K562 (cell line): ENCODE measurements around the gene TYW1. TPM values are rescaled to one million over a fixed set of nuclear protein-coding genes. Genes with fewer than 3 reads are reported as not detected.

Experiments
- ATF7 ChIP-seq: fragments of 450-650 bp; IDR thresholded peaks from 2 replicates; pipeline ENCODE4 v1.7.1; 2014; ENCODE audit warnings: mild to moderate bottlenecking, moderate library complexity
- CC2D1A ChIP-seq: fragments of 450-650 bp; IDR thresholded peaks from 2 replicates; pipeline ENCODE4 v1.6.1; 2017; ENCODE audit warnings: mild to moderate bottlenecking
- CEBPB ChIP-seq: fragments of 450-650 bp; IDR thresholded peaks from 2 replicates; pipeline ENCODE4 v1.6.1; 2016; ENCODE audit warnings: missing genetic modification characterization, missing compliant biosample characterization
- HDAC1 ChIP-seq, 2 experiments: fragments of 450-650 bp; IDR thresholded peaks; 2 replicates each; pipeline ENCODE4 v1.6.1; 2016 to 2017; ENCODE audit warnings: inconsistent platforms in 1 of 2, mild to moderate bottlenecking in 1 of 2, moderate library complexity in 1 of 2
- IRF9 ChIP-seq: fragments of 450-650 bp; IDR thresholded peaks from 2 replicates; pipeline ENCODE4 v1.6.1; 2016; ENCODE audit warnings: missing biosample characterization, missing genetic modification characterization
- JUN ChIP-seq, 2 experiments: sonication (generic) in 1 of 2; formaldehyde crosslinking in 1 of 2; IDR thresholded peaks; 2 replicates each; pipeline versions ENCODE4 v1.6.1 to v1.8.0; 2012 to 2022; ENCODE audit warnings: borderline replicate concordance in 2 of 2, mild to moderate bottlenecking in 2 of 2, improper control_type of control experiment in 1 of 2, low read depth in 1 of 2, low read length in 1 of 2, missing genetic modification reagents in 1 of 2
- KDM4B ChIP-seq, 2 experiments: fragments of 450-650 bp in 1 of 2; sonication (generic) in 1 of 2; IDR thresholded peaks; 2 replicates each; pipeline ENCODE4 v1.6.1; 2016 to 2017; ENCODE audit warnings: borderline replicate concordance in 2 of 2, antibody characterized with exemption in 1 of 2, low read depth in 1 of 2, mild to moderate bottlenecking in 1 of 2
- MAFG ChIP-seq: fragments of 450-650 bp; conservative IDR thresholded peaks from 2 replicates; pipeline ENCODE4 v1.6.1; 2016; ENCODE audit warnings: missing genetic modification characterization, missing compliant biosample characterization
- NEUROD1 ChIP-seq: fragments of 150-350 bp; IDR thresholded peaks from 2 replicates; pipeline ENCODE4 v1.6.1; 2014; ENCODE audit warnings: borderline replicate concordance, low read length, low read depth; ENCODE audit not compliant: partially characterized antibody
- PHTF2 ChIP-seq: fragments of 250-450 bp; sonication (Bioruptor Pico); IDR thresholded peaks from 2 replicates; pipeline ENCODE4 v1.5.0; 2021; ENCODE audit warnings: mild to moderate bottlenecking
- PREB ChIP-seq: sonication (generic); formaldehyde crosslinking; IDR thresholded peaks from 2 replicates; pipeline ENCODE4 v1.8.1; 2023; ENCODE audit warnings: mild to moderate bottlenecking, missing genetic modification reagents
- RBM17 ChIP-seq: fragments of 200-400 bp; formaldehyde crosslinking; IDR thresholded peaks from 2 replicates; pipeline ENCODE4 v1.6.1; 2017; ENCODE audit warnings: low read depth, mild to moderate bottlenecking, low read length, borderline replicate concordance
- SMAD4 ChIP-seq: fragments of 250-450 bp; sonication (Bioruptor Pico); conservative IDR thresholded peaks from 2 replicates; pipeline ENCODE4 v1.8.0; 2021; ENCODE audit warnings: inconsistent platforms, mild to moderate bottlenecking, moderate library complexity
- TCF7 ChIP-seq: sonication (generic); IDR thresholded peaks from 2 replicates; pipeline ENCODE4 v1.6.1; 2016; ENCODE audit warnings: antibody characterized with exemption, borderline replicate concordance
- TEAD4 ChIP-seq, 2 experiments: sonication (generic) in 1 of 2; formaldehyde crosslinking in 1 of 2; IDR thresholded peaks; 2 replicates each; pipeline versions ENCODE4 v1.6.1 to v1.8.0; 2012 to 2022; ENCODE audit warnings: borderline replicate concordance in 1 of 2, inconsistent platforms in 1 of 2, low read length in 1 of 2, mild to moderate bottlenecking in 1 of 2, missing genetic modification reagents in 1 of 2
- TSC22D4 ChIP-seq: fragments of 450-650 bp; IDR thresholded peaks from 2 replicates; pipeline ENCODE4 v1.6.1; 2016; ENCODE audit warnings: missing genetic modification characterization, missing biosample characterization, control low read depth
- VEZF1 ChIP-seq: fragments of 200-800 bp; sonication (Bioruptor generic); IDR thresholded peaks from 2 replicates; pipeline ENCODE4 v1.6.1; 2017; ENCODE audit warnings: missing genetic modification characterization, missing compliant biosample characterization
- XRCC3 ChIP-seq: fragments of 450-650 bp; IDR thresholded peaks from 2 replicates; pipeline ENCODE4 v1.6.1; 2017; ENCODE audit warnings: mild to moderate bottlenecking, moderate library complexity
- ZBTB26 ChIP-seq: fragments of 450-650 bp; formaldehyde crosslinking; IDR thresholded peaks from 2 replicates; pipeline ENCODE4 v1.4.0; 2022; ENCODE audit warnings: missing genetic modification characterization
- ZNF41 ChIP-seq: fragments of 250-450 bp; sonication (Bioruptor Pico); conservative IDR thresholded peaks from 2 replicates; pipeline ENCODE4 v1.4.0; 2020; ENCODE audit warnings: mild to moderate bottlenecking
- ZNF695 ChIP-seq: fragments of 450-650 bp; formaldehyde crosslinking; IDR thresholded peaks from 2 replicates; pipeline ENCODE4 v1.4.0; 2020; ENCODE audit warnings: mild to moderate bottlenecking, moderate library complexity
- ZNF740 ChIP-seq, 3 experiments: fragments of 200-800 bp in 1 of 3; sonication (Bioruptor generic) in 1 of 3; sonication (generic) in 1 of 3; formaldehyde crosslinking in 1 of 3; IDR thresholded peaks; 2 replicates each; pipeline versions ENCODE4 v1.6.1 to v1.8.0; 2016 to 2022; ENCODE audit warnings: mild to moderate bottlenecking in 2 of 3, missing compliant biosample characterization in 2 of 3, missing genetic modification characterization in 2 of 3, missing genetic modification reagents in 1 of 3
- polyA plus RNA-seq, 8 experiments: library from polyadenylated mRNA; depleted of rRNA in 4 of 8; stranded (reverse) in 5 of 8; unstranded in 3 of 8; fragments of >200 nt; fragmentation: Nextera tagmentation in 2 of 8; fragmentation: Illumina TruSeq in 1 of 8; extraction: Ambion mirVana in 2 of 8; extraction: Trizol in 1 of 8; gene quantifications; 2 replicates each; pipeline versions ENCODE4 v1.2.1 to v1.2.3, GENCODE V29; 2011 to 2014; ENCODE audit warnings: inconsistent platforms in 1 of 8, missing spikeins in 1 of 8
- total RNA-seq, 7 experiments: library from RNA; depleted of rRNA in 6 of 7; stranded (reverse); fragments of >200 nt in 6 of 7; fragmentation: Illumina TruSeq in 2 of 7; extraction: Trizol in 2 of 7; gene quantifications; 2 replicates each; pipeline versions ENCODE4 v1.2.1 to v1.2.3, GENCODE V29; 2011 to 2021; ENCODE audit warnings: low replicate concordance in 1 of 7

TYW1 gene
- total and polyA plus RNA-seq, 9 of the 15 experiments (the other 6 are each of a cell fraction or from before 2014, with no cell fraction given), result 17.4 to 32.0 (median 26.2) TPM

GRCh38 chr7:67100956-67101361, 104.3 kb downstream of the TYW1 start (continued):
- TF ChIP-seq ZNF695 (CRISPR knock-in tag) (no peak), NEUROD1 (no peak), HDAC1 (IDR thresholded peaks at IDR 0.05) (peak in 1 of 2 experiments; percentile 62; a peak in 2 of 4 replicates), ZBTB26 (CRISPR knock-in tag) (no peak), XRCC3 (no peak), ZNF41 (CRISPR knock-in tag) (no peak), TCF7 (no peak), JUN (IDR thresholded peaks at IDR 0.05; ENCODE audit: borderline replicate concordance, low read depth, low read length) (no peak), JUN (CRISPR knock-in tag; IDR thresholded peaks at IDR 0.05; ENCODE audit: borderline replicate concordance) (no peak), KDM4B (IDR thresholded peaks at IDR 0.05; ENCODE audit: borderline replicate concordance in 2 of 2, low read depth in 1 of 2) (no peak), TEAD4 (IDR thresholded peaks at IDR 0.05; ENCODE audit: low read length) (peak; percentile 53), TEAD4 (CRISPR knock-in tag; IDR thresholded peaks at IDR 0.05; ENCODE audit: borderline replicate concordance) (no peak), PHTF2 (CRISPR knock-in tag) (no peak), PREB (CRISPR knock-in tag) (no peak), RBM17 (no peak), SMAD4 (CRISPR knock-in tag) (0 out of 2 replicates have a peak, but pooled peaks have one; percentile 42), VEZF1 (CRISPR knock-in tag) (no peak), CC2D1A (no peak; the same call in 1 of the 2 replicates), CEBPB (tag) (no peak), ZNF740 (CRISPR knock-in tag; IDR thresholded peaks at IDR 0.05) (no peak), ZNF740 (tag; IDR thresholded peaks at IDR 0.05) (no peak), IRF9 (tag) (no peak), ATF7 (no peak), TSC22D4 (tag) (no peak), MAFG (tag) (no peak)
